DMS 273 (cell line): ENCODE data around the gene HELZ.
A peak's percentile ranks its signal among the peaks of the same experiment; 100 is the strongest.
"Not testable (repeated sequence)": the region's sequence is repeated elsewhere in the genome, so short reads cannot be mapped to it uniquely, and the experiment has no call there.

Source experiments
- DNase-seq: peaks from one replicate; lab custom pipeline; 2025; ENCODE audit not compliant: unreplicated experiment; lab: John Stamatoyannopoulos, UW

Gene HELZ

GRCh38 chr17:67245073-67245693 lies at the start of gene HELZ:
Gene HELZ, minus strand, starts transcription at chr17:67245196. Its CDS starts 26,392 bp downstream, at chr17:67218804.
- peak; percentile 90 for DNase-seq

- DNase-seq = peak; percentile 72
These were observed 48.5 kb upstream of the HELZ start for GRCh38 chr17:67293251-67294203.

- DNase-seq = no peak
These were observed 45.8 kb upstream of the HELZ start for GRCh38 chr17:67290711-67291291.

GRCh38 chr17:67290244-67290643 lies 45.2 kb upstream of the HELZ start:
- no peak for DNase-seq

- DNase-seq = peak; percentile 62
These were observed 44.3 kb upstream of the HELZ start for GRCh38 chr17:67289181-67289876.

GRCh38 chr17:67286826-67287225 lies 41.8 kb upstream of the HELZ start:
- not testable (repeated sequence) for DNase-seq

- no peak for DNase-seq
These were observed 40.4 kb upstream of the HELZ start for GRCh38 chr17:67285360-67285759.

- no peak for DNase-seq
These were observed 38.9 kb upstream of the HELZ start for GRCh38 chr17:67283731-67284516.

- DNase-seq = peak; percentile 32
These were observed 36.7 kb upstream of the HELZ start for GRCh38 chr17:67281743-67282142.

- DNase-seq = peak; percentile 76
These were observed 36.1 kb upstream of the HELZ start for GRCh38 chr17:67281053-67281452.

- peak; percentile 86 for DNase-seq
These were observed 35.3 kb upstream of the HELZ start for GRCh38 chr17:67280279-67280678.

GRCh38 chr17:67279115-67279514 lies 34.1 kb upstream of the HELZ start:
- DNase-seq = no peak

- no peak for DNase-seq
These were observed 33.4 kb upstream of the HELZ start for GRCh38 chr17:67278363-67278762.

GRCh38 chr17:67276075-67276474 lies 31.1 kb upstream of the HELZ start:
- peak; percentile 47 for DNase-seq

GRCh38 chr17:67274466-67274865 lies 29.5 kb upstream of the HELZ start:
- no peak for DNase-seq

GRCh38 chr17:67273900-67274299 lies 28.9 kb upstream of the HELZ start:
- DNase-seq = no peak

- peak; percentile 27 for DNase-seq
These were observed 27.5 kb upstream of the HELZ start for GRCh38 chr17:67272312-67273047.

GRCh38 chr17:67271187-67271586 lies 26.2 kb upstream of the HELZ start:
- not testable (repeated sequence) for DNase-seq

GRCh38 chr17:67270416-67270815 lies 25.4 kb upstream of the HELZ start:
- no peak for DNase-seq

- DNase-seq = no peak
These were observed 21.5 kb upstream of the HELZ start for GRCh38 chr17:67266496-67266895.
